GM19193 (cell line): ENCODE results near the gene MRPL22.

Experiments used
- POLR2A ChIP-seq: IDR thresholded peaks from 4 replicates; pipeline ENCODE4 v1.6.1; 2011; ENCODE audit not compliant: insufficient read depth, insufficient read length; ENCODE audit errors: extremely low read depth

MRPL22 gene

GRCh38 chr5:155010881-155011280 is 70.0 kb downstream of the MRPL22 start:
- no peak for TF ChIP-seq POLR2A

- TF ChIP-seq POLR2A: no peak
Measured at GRCh38 chr5:155013526-155013925, 72.7 kb downstream of the MRPL22 start, which contains the start of gene KIF4B. Gene KIF4B, plus strand, starts transcription at chr5:155013755. Its CDS starts 105 bp downstream, at chr5:155013860.

- TF ChIP-seq POLR2A: no peak
Measured at GRCh38 chr5:155015239-155015638, 74.4 kb downstream of the MRPL22 start.

- TF ChIP-seq POLR2A: no peak
Measured at GRCh38 chr5:155017610-155018009, 76.7 kb downstream of the MRPL22 start.
